ENCODE data around the gene AOPEP. TPM values are rescaled to one million over a fixed set of nuclear protein-coding genes. Genes with fewer than 3 reads are reported as not detected.

The AOPEP gene
- total RNA-seq, 1 experiment from 2014 or later: 15.0 TPM

- Histone ChIP-seq H3K23ac (ENCODE audit: insufficient read length, low read depth, low read length) (no peak overlapping the region), H4K5ac (ENCODE audit: insufficient read length, low read depth, low read length) (no peak overlapping the region), H2AK5ac (ENCODE audit: insufficient read length, low read length) (no peak overlapping the region), H3K4me2 (ENCODE audit: insufficient read depth, insufficient read length, low read length) (no peak overlapping the region), H3K79me1 (ENCODE audit: insufficient read depth, low read depth, low read length, poor library complexity, severe bottlenecking) (no peaks in the 10 kb centered on the region), H4K91ac (ENCODE audit: insufficient read length, low read depth, low read length) (no peak overlapping the region), H2AFZ (ENCODE audit: low read length) (no peak overlapping the region), H3K27me3 (ENCODE audit: insufficient read depth, low read length) (no peaks in the 10 kb centered on the region), H3K9ac (ENCODE audit: extremely low read depth, insufficient read length, low read length) (no peak overlapping the region), H3K79me2 (ENCODE audit: insufficient read depth, low read length) (no peaks in the 10 kb centered on the region), H3K18ac (ENCODE audit: insufficient read length, low read depth, low read length) (no peak overlapping the region), H3K27ac (ENCODE audit: insufficient read length, low read depth, low read length) (no peak overlapping the region), H4K8ac (replicated peaks; ENCODE audit: insufficient read length, low read depth, low read length) (no peak overlapping the region), H2BK12ac (ENCODE audit: insufficient read length, low read depth, low read length) (no peak overlapping the region), H3T11ph (ENCODE audit: low read length) (no peak overlapping the region), H3K14ac (ENCODE audit: insufficient read depth, low read length) (no peak overlapping the region), H3K56ac (ENCODE audit: insufficient read length, low read depth, low read length) (no peak overlapping the region), H2BK5ac (ENCODE audit: insufficient read length, low read length) (no peak overlapping the region), H3K4ac (ENCODE audit: low read depth, low read length) (no peak overlapping the region), H3K9me3 (ENCODE audit: control insufficient read depth, low read depth, low read length) (no peaks in the 10 kb centered on the region), H4K20me1 (ENCODE audit: control insufficient read depth, insufficient read depth, insufficient read length) (no peaks in the 10 kb centered on the region), H3K23me2 (ENCODE audit: insufficient read length, low read depth, low read length, poor library complexity, severe bottlenecking) (no peaks in the 10 kb centered on the region), H2BK120ac (ENCODE audit: low read depth, low read length, poor library complexity, severe bottlenecking) (no peak overlapping the region), H3K4me1 (ENCODE audit: insufficient read depth, low read length) (no peaks in the 10 kb centered on the region), H2BK15ac (ENCODE audit: low read depth, low read length) (no peak overlapping the region), H2BK20ac (ENCODE audit: low read depth, low read length, poor library complexity, severe bottlenecking) (no peak overlapping the region)
- Mint-ChIP-seq H3K27ac (0 out of 7 replicates have a peak overlapping the region, but pooled peaks of 1 of the 3 experiments have one; percentile 12), H3K36me3 (ENCODE audit: insufficient read depth in 1 of 3, low read depth in 3 of 3) (peaks cover 0 to 10% (median 6%) of the 10 kb centered on the region in 3 experiments; a peak in 5 of 7 replicates), H3K27me3 (ENCODE audit: low read depth) (no peaks in the 10 kb centered on the region; the same call in 1 of the 2 replicates), H3K9me3 (no peaks in the 10 kb centered on the region), H3K4me1 (peaks cover 11 to 21% of the 10 kb centered on the region in 2 experiments), H3K4me3 (no peak overlapping the region)
- WGBS (ENCODE audit: extremely low coverage, insufficient read length, low lambda C conversion rate): no CpG with 5 or more reads among the region's 8 CpGs
- no peak for TF ChIP-seq CTCF (conservative IDR thresholded peaks at IDR 0.05)
- DNase-seq: no peak
These were observed 360.1 kb downstream of the AOPEP start for GRCh38 chr9:95086564-95086955.
